ENCODE measurements around the gene MAN1A1. TPM values are rescaled to one million over a fixed set of nuclear protein-coding genes. Genes with fewer than 3 reads are reported as not detected.
"Not testable (repeated sequence)": the region's sequence is repeated elsewhere in the genome, so short reads cannot be mapped to it uniquely, and the experiment has no call there.

MAN1A1 gene
- total RNA-seq, 6 experiments from 2014 or later: 109 to 191 (median 139) TPM

GRCh38 chr6:119384444-119384843 lies 34.9 kb upstream of the MAN1A1 start:
- no peaks in the 10 kb centered on the region for H3K9me3 ChIP-seq
- H3K4me1 ChIP-seq: no peaks in the 10 kb centered on the region
- no peak overlapping the region for H3K4me3 ChIP-seq
- no peak for ATAC-seq
- intact Hi-C loops (cut with DNase I): no loop called here
- H3K27me3 ChIP-seq: no peaks in the 10 kb centered on the region
- no peak for TF ChIP-seq CTCF (IDR thresholded peaks at IDR 0.05)
- no peak for TF ChIP-seq POLR2A (IDR thresholded peaks at IDR 0.05)
- DNase-seq: no peak
- no peak overlapping the region for H3K27ac ChIP-seq
- H3K36me3 ChIP-seq: no peaks in the 10 kb centered on the region

- TF ChIP-seq CTCF (IDR thresholded peaks at IDR 0.05) (no peak), POLR2A (IDR thresholded peaks at IDR 0.05) (no peak)
- H3K36me3 ChIP-seq: no peaks in the 10 kb centered on the region
- no peak for DNase-seq
Observed at GRCh38 chr6:119379809-119380208, 30.2 kb upstream of the MAN1A1 start.

GRCh38 chr6:119377043-119377442 lies 27.5 kb upstream of the MAN1A1 start:
- H3K36me3 ChIP-seq; H3K27ac ChIP-seq; DNase-seq; H3K27me3 ChIP-seq; H3K9me3 ChIP-seq; ATAC-seq; H3K4me3 ChIP-seq; H3K4me1 ChIP-seq; intact Hi-C loops (cut with DNase I): not testable (repeated sequence)
- 100% methylated on average over 1 of the region's 1 CpG for WGBS (ENCODE audit: insufficient coverage, low coverage, low lambda C conversion rate, missing lambda C conversion rate)

More at GRCh38 chr6:119379809-119380208, 30.2 kb upstream of the MAN1A1 start:
- H3K4me3 ChIP-seq: no peak overlapping the region
- no peaks in the 10 kb centered on the region for H3K27me3 ChIP-seq
- H3K4me1 ChIP-seq: no peaks in the 10 kb centered on the region
- H3K9me3 ChIP-seq: no peaks in the 10 kb centered on the region
- no peak overlapping the region for H3K27ac ChIP-seq
- intact Hi-C loops (cut with DNase I): no loop called here
- ATAC-seq: no peak

GRCh38 chr6:119370080-119370479 lies 20.5 kb upstream of the MAN1A1 start:
- ATAC-seq: no peak
- H3K9me3 ChIP-seq: no peaks in the 10 kb centered on the region
- DNase-seq: no peak
- H3K4me3 ChIP-seq: no peak overlapping the region
- TF ChIP-seq POLR2A (IDR thresholded peaks at IDR 0.05): no peak
- no peak for TF ChIP-seq CTCF (IDR thresholded peaks at IDR 0.05)
- no peaks in the 10 kb centered on the region for H3K4me1 ChIP-seq
- H3K36me3 ChIP-seq: no peaks in the 10 kb centered on the region
- no peaks in the 10 kb centered on the region for H3K27me3 ChIP-seq
- H3K27ac ChIP-seq: no peak overlapping the region
- WGBS (ENCODE audit: insufficient coverage, low coverage, low lambda C conversion rate, missing lambda C conversion rate): 88% methylated on average over 3 of the region's 3 CpGs
- intact Hi-C loops (cut with DNase I): no loop called here

GRCh38 chr6:119368921-119369320 lies 19.4 kb upstream of the MAN1A1 start:
- no peak overlapping the region for H3K4me3 ChIP-seq
- no peak overlapping the region for H3K27ac ChIP-seq
- intact Hi-C loops (cut with DNase I): no loop called here
- H3K36me3 ChIP-seq: no peaks in the 10 kb centered on the region
- TF ChIP-seq POLR2A (IDR thresholded peaks at IDR 0.05) (no peak), CTCF (IDR thresholded peaks at IDR 0.05) (no peak)
- DNase-seq (no peak), ATAC-seq (no peak)
- no peaks in the 10 kb centered on the region for H3K27me3 ChIP-seq
- H3K4me1 ChIP-seq: no peaks in the 10 kb centered on the region
- no peaks in the 10 kb centered on the region for H3K9me3 ChIP-seq
- 93% methylated on average over 2 of the region's 6 CpGs for WGBS (ENCODE audit: insufficient coverage, low coverage, low lambda C conversion rate, missing lambda C conversion rate)

Data from right lobe of liver (tissue), 6 donors.